ENCODE data around the gene DPP10.

Gene DPP10

GRCh38 chr2:115634578-115634977, 1192.1 kb downstream of the DPP10 start:
- TF ChIP-seq CREB1 (IDR thresholded peaks at IDR 0.05; ENCODE audit: low read depth) (no peak), NFIC (IDR thresholded peaks at IDR 0.05) (no peak), EGR1 (IDR thresholded peaks at IDR 0.05) (no peak), FOXM1 (IDR thresholded peaks at IDR 0.05; ENCODE audit: borderline replicate concordance, low read depth) (no peak)

- TF ChIP-seq USF1 (IDR thresholded peaks at IDR 0.05), result no peak
- no peak for TF ChIP-seq EP300 (IDR thresholded peaks at IDR 0.05; ENCODE audit: borderline replicate concordance)
- no peak for TF ChIP-seq RAD21 (IDR thresholded peaks at IDR 0.05; ENCODE audit: low read depth)
- TF ChIP-seq TAF1 (IDR thresholded peaks at IDR 0.05; ENCODE audit: low read depth), result no peak
- no peak for TF ChIP-seq TEAD4 (IDR thresholded peaks at IDR 0.05)
- no peak for TF ChIP-seq NFIC (IDR thresholded peaks at IDR 0.05)
- TF ChIP-seq CEBPB (IDR thresholded peaks at IDR 0.05), result no peak
- TF ChIP-seq REST (IDR thresholded peaks at IDR 0.05; ENCODE audit: low read depth), result no peak
- TF ChIP-seq MAX (IDR thresholded peaks at IDR 0.05), result no peak
Observed at GRCh38 chr2:115635430-115635829, 1193.0 kb downstream of the DPP10 start.

- no peak for TF ChIP-seq CREB1 (IDR thresholded peaks at IDR 0.05; ENCODE audit: low read depth)
- no peak for TF ChIP-seq EP300 (IDR thresholded peaks at IDR 0.05; ENCODE audit: borderline replicate concordance)
- no peak for TF ChIP-seq CEBPB (IDR thresholded peaks at IDR 0.05)
- no peak for TF ChIP-seq NFIC (IDR thresholded peaks at IDR 0.05)
- no peak for TF ChIP-seq EGR1 (IDR thresholded peaks at IDR 0.05)
- no peak for TF ChIP-seq TEAD4 (IDR thresholded peaks at IDR 0.05)
- no peak for TF ChIP-seq RAD21 (IDR thresholded peaks at IDR 0.05; ENCODE audit: low read depth)
- TF ChIP-seq REST (IDR thresholded peaks at IDR 0.05; ENCODE audit: low read depth), result no peak
- no peak for TF ChIP-seq MAX (IDR thresholded peaks at IDR 0.05)
- TF ChIP-seq USF1 (IDR thresholded peaks at IDR 0.05), result no peak
- TF ChIP-seq TAF1 (IDR thresholded peaks at IDR 0.05; ENCODE audit: low read depth), result no peak
Observed at GRCh38 chr2:115649731-115650130, 1207.3 kb downstream of the DPP10 start.

- TF ChIP-seq CEBPB (IDR thresholded peaks at IDR 0.05) (no peak), TEAD4 (IDR thresholded peaks at IDR 0.05) (no peak), REST (IDR thresholded peaks at IDR 0.05; ENCODE audit: low read depth) (no peak), EP300 (IDR thresholded peaks at IDR 0.05; ENCODE audit: borderline replicate concordance) (no peak), CREB1 (IDR thresholded peaks at IDR 0.05; ENCODE audit: low read depth) (no peak), TAF1 (IDR thresholded peaks at IDR 0.05; ENCODE audit: low read depth) (no peak)
Observed at GRCh38 chr2:115650827-115651226, 1208.4 kb downstream of the DPP10 start.

GRCh38 chr2:115652652-115653051, 1210.2 kb downstream of the DPP10 start:
- no peak for TF ChIP-seq NFIC (IDR thresholded peaks at IDR 0.05)
- no peak for TF ChIP-seq EP300 (IDR thresholded peaks at IDR 0.05; ENCODE audit: borderline replicate concordance)
- no peak for TF ChIP-seq REST (IDR thresholded peaks at IDR 0.05; ENCODE audit: low read depth)
- TF ChIP-seq TCF12 (IDR thresholded peaks at IDR 0.05; ENCODE audit: low read depth), result no peak
- no peak for TF ChIP-seq CEBPB (IDR thresholded peaks at IDR 0.05)
- TF ChIP-seq MAX (IDR thresholded peaks at IDR 0.05), result no peak

Measured in Ishikawa (cell line).